Activated CD4-positive, alpha-beta T cell treated with anti-CD3 and anti-CD28 coated beads, Interleukin-2, amount 50 U/mL, for 4 hours (primary cell): Measurements from ENCODE around the gene ANKRD26.
"Not testable (repeated sequence)": the region's sequence is repeated elsewhere in the genome, so short reads cannot be mapped to it uniquely, and the experiment has no call there.

Experiments
- DNase-seq, 2 experiments: peaks; one replicate each; pipeline ENCODE4 v3.0.0-alpha.2; 2020

ANKRD26 gene

DNA sequence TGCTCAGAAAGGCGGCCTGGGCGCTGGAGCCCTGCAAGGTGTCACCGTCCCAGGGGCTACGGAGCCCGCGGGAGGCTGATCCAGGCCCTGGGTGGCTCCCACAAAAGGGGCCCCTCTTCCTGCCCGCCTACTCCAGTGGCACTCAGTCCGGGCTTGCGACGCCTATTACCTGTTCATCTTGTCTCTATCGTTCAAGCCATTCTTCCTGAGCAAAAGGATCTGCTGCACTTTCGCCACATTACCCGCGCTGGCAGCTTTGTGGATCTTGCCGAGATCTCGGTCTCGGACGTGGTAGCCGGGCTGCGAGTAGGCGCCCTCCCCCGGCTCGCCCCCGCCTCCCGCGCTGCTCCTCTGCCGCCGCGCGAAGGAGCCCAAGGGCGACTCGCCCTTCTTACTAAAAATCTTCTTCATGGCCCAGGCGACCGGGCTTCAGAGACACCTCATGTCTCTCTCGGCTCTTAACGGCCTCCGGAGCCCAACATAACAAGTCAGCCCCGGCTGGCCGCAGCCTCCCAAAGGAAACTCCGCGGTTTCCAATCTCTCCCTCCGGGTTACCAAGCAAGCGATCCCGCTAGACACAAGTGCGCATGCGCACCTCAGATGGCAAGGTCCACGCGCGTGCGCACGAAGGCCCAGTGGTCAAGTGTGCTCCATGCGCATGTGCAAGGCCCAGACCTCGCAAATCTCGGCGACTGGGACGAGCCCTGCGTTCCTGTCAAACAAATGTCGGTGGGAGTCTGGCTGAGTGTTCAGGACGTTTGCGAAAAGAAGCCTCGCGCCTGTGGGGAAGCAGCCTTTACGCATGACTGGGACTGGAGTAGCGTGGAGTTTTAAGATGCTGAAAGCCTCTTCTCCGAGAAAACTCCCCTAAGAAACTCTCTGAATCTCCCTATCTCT lies at the start of gene ANKRD26:
Gene ANKRD26, minus strand, starts transcription at position 579 of the 897 bp plus-strand sequence. Its CDS starts 168 bp downstream, at position 411.
- peak; percentile 93 to 94 for DNase-seq

DNA sequence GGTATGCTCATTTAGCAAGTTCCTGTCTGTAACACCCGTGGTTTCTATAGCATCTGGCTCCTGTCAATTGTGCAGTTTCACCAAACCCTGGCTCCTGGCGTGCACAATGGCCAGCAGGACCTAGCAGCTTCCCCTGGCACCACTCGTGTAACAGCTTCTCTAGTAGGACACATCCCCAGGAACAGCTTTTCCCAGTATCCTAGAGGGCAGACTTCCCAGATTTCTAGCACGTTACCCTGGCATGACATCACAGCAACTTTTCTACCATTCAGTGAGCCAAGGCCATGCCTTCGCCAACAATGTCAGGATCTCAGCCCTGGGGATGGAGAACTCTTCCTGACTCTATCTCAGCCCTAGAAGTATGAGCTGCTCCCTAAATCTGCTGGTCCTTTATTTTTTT lies 47.4 kb upstream of the ANKRD26 start:
- no peak for DNase-seq

DNA sequence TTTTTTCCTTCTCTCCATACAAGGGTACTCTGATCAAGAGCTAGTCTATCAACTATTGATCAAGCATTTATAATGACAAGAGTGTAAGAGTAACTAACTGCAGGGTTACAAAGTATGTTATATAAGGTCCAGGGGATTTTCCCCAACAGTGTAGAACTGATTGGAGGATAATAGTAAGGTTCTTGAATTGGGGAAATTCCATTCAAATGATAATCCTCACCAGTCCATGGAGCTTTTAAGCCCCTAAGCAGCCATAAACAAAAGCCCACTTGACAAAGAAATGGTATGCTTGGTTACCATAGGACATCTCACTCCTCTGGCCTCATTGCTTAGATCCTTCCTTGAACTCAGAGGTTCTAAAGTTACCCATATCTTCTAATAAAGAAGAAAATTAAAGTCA lies 45.6 kb upstream of the ANKRD26 start:
- no peak for DNase-seq

DNA sequence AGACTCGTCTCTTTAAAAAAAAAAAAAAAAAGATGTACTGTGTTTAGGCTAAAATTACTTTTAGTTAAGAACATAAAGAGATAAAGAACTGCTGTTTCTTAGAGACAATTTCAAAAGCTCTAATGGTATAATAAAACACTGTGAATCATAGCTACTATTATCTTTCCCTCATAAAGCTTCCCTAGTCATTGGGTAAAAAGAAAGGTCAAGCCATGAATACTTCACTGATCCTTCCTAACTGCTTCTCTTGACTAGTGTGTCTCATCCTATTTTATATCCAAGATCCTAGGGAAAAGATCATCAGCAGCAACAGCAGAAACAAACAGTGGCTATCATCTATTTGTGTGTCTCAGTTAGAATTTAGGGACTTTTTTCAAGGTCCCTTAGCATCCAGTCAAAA lies 43.4 kb upstream of the ANKRD26 start:
- no peak for DNase-seq

DNA sequence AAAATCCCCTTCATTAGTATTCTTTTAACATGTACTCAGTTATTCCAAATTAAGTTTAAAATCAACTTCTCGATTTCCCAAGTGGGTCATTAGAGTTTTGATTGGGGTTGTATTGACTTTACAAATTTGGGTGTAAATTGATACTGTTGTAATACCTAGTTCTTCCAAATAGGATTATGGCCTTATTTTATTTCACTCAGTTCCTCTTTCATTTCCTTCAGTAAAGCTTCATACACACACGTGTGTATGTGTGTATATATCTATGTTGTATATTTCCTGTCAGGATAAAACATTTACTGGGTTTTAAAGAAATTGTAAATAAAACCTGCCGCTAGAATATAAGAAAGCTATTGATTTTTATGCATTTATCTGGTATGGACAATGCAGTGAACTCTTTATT lies 38.0 kb upstream of the ANKRD26 start:
- DNase-seq, result no peak

DNA sequence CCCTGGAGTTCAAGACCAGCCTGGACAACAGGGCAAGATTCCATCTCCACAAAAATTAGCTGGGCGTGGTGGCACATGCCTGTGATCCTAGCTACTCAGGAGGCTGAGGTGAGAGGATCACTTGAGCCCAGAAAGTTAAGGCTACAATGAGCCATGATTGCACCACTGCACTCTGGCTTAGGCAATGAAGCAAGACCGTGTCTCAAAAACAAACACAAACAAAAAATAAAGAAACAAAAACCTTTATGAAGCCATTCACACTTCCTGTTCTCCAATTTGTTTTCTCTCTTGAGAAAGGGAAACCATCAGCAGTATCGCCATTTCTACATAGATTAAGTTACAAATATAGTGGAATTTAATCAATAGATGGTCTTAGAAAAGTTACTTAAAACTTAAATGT lies 34.1 kb upstream of the ANKRD26 start:
- DNase-seq, result no peak

DNA sequence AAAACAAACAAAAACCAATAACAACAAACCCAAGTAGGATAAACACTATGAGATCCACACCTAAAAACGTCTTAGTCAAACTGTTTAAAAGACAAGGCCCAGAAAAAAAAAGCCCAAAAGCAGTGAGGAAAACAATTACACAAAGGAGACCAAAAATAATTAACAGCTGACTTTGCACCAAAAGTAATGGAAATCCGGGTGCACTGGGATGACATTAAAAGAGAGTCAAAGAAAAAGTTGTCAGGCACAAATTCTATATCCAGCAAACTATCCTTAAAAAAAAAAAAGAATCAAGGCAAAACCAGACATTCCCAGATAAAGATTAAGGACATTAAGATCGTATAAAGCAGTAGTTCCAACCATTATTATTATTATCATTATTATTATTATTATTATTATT lies 7.9 kb upstream of the ANKRD26 start:
- DNase-seq, result no peak

DNA sequence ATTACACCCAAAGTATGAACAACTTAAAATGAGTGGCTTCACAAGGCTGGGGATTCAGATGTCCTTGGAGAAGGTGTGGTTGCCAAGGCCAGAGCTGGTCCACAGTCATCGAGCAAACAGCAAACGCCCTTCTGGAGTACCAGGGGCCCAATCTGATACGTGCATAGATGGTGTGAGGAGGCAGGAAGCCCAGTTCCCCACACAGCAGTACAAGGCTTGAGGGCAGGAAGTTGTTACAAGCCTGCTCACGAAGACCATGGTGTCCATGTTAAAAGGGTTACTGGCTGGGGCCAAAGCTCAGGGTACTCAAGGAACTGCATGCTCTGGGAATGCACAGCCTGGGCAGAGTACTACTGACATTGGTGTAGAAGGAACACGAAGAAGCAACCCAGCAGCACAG lies 4.6 kb upstream of the ANKRD26 start:
- no peak for DNase-seq

DNA sequence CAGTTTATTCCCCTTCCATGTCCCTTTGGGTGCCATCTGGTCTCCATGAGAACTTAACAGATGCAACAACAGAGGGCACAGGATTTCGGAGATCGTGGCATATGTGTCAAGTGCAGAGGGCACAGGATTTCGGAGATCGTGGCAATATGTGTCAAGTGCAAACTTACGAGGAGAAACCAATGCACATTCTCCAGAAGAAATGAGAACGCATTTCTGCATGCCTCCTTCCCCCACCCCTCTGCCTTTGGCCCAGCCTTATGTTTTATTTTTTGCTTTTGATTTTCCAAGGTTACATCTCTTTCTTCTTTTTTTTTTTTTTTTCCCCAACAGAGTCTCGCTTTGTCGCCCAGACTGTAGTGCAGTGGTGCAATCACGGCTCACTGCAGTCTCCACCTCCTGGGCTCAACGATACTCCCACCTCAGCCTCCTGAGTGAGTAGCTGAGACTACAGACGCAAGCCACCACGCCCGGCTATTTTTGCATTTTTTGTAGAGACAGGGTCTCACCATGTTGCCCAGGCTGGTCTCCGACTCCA lies 586 bp upstream of the ANKRD26 start:
- peak in 1 of 2 experiments; percentile 13 for DNase-seq

DNA sequence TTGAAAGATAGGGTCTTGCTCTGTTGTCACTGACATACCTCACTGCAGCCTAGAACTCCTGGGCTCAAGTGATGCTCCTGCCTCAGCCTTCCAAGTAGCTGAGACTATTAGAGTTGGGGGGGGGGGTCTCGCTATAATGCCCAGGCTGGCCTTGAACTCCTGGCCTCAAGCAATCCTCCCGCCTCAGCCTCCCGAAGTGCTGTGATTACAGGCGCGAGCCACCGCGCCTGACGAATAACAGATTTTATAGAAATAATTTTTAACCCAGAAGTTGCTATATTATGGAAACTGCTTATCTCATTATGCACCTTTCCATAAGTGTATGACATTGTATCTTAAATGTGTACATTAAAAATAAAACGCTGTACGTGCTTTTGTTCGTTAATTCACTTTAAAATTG lies 846 bp downstream of the ANKRD26 start:
- no peak for DNase-seq

DNA sequence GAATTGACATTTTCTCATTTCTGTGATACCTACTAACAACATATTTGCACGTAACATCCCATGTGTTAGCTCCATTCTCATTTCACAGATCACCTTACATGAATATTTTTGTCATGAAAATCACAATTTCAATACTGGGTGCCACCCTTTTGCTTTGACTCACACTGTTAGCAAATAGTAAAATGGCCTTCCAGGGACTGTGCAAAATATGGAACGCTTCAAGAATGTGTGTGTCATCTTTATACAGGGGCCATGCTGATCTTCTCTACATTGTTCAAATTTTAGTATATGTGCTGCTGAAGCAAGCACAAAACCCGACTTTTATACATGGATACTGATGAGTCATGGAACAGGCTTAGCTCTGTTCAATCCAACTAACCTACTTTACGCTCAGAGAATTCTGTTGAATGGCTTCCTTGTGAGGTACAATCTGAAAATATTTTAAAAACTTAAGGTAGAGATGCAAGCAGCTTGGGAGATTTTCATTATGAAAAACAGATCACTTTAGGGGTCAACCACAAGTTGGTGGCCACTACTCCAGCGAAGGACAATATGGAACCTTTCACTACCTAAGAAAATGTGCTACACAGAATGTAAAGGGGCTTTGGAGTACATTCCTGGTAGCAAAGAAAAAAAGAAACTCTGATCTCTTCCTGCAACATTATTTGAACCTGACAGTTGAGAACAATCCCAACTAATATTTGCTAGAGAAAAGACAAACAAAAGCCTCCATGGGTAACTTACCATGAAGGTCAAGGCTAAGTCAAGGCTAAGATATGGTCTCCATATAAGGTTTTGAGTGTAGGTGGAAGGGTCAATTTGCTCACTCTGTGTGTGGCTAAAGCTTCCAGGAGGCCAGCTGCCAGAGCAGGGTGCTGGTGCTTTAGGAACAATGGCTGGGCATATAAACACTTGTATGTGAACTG lies 11.9 kb downstream of the ANKRD26 start:
- no peak for DNase-seq

DNA sequence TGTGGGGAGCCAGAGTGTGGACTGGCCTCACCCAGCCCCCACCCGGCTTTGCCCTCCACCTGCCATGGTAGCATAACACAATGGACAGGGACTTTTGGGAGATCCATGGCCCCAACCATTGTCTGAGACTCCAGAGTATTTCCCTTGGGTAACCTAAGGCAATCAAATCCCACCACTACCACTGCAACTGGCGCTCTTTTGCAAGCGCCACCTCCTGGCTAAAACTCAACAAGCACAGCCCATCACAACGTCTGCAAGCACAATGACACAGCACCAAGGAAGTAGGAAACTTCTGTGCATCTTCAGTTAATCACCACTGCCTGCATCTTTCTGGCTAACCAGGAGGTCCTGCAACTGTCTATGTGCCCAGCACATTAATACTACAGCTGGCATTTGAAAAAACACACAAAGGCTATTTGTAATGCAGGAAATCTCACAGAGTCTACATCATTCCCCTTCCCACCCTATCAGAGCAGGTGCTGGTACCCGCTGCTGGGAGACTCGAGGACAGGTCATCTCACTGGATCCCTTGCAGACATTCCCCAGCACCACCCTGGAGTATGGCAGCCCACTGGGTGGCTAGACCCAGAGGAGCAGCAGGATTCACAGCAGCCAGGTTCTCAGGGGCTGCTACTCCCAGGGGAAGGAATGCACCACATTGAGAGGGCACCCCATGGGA lies 27.7 kb downstream of the ANKRD26 start:
- no peak for DNase-seq

DNA sequence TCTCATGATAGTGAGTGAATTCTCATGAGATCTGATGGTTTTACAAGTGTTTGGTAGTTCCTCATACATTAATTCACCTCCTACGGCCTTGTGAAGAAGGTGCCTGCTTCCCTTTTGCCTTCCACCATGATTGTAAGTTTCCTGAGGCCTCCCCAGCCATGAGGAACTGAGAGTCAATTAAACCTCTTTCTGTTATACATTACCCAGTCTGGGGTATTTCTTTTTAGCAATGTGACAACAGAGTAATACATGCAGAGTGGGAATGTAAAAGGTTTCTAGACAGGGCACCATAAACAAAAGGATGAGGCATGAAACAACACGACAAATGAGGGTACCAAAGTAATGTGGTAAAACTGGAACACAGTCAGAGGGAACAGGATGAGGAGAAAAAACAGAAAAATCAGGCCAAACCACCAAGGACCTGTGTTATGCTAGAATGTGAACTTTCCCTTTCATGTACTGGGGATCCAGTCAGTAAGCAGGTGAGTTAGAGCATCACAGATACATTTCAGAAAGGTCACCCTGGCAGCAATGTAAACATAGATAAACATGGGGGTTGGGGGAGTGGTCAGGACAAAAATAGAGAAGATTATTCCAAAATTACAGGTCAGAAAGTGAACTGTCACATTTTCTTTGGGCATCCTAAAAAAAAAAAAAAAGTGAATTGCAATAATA lies 31.9 kb downstream of the ANKRD26 start:
- DNase-seq, result no peak

DNA sequence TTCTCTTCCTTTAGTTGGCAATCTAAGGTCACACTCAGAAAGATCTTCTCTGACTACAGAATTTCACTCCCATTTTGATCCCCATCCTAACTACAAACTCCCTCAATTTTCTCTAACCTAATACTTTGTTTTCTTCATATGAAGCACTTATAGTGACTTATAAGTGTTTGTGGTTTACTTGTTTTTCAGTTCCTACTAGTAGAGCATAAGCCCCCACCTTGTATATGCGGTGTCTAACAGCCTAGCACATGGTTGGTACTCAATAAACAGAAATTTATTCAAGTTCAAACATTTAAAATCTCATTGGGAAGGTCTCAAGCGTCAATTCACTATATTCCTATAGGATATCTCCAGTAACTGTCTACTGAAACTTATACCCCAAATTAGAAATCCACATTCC lies 35.2 kb downstream of the ANKRD26 start:
- DNase-seq, result no peak

DNA sequence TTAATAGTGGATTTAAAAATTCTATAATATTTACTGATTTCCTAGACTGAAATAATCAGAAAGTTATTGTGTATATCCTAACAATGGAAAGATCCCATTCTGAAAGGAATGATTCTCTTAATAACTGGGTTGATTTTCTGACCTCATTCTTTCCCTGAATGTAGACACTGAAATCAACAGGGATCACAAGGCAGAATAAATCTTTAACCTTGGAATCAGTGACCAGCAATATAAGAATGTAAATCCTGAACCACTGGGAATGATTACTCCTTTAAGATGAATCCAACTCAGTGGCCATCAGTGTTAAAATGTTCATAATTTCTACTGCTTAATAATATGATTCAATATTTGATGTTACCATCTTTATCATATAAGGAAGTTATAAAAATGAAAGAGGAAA lies 47.6 kb downstream of the ANKRD26 start:
- DNase-seq, result no peak

DNA sequence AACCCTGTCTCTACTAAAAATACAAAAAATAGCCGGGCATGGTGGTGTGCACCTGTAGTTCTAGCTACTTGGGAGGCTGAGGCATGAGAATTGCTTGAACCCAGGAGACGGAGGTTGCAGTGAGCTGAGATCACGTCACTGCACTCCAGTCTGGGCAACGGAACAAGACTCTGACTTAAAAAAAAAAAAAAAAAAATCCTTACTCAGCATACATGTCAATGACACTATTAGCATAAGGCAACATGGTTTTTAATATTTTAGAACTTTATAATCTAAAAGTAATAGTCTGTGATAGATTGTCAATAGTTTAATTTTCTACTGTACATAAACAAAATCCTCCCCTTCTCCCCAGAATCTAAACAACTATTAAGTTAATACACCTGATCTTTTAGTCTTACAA lies 55.0 kb downstream of the ANKRD26 start:
- not testable (repeated sequence) for DNase-seq

DNA sequence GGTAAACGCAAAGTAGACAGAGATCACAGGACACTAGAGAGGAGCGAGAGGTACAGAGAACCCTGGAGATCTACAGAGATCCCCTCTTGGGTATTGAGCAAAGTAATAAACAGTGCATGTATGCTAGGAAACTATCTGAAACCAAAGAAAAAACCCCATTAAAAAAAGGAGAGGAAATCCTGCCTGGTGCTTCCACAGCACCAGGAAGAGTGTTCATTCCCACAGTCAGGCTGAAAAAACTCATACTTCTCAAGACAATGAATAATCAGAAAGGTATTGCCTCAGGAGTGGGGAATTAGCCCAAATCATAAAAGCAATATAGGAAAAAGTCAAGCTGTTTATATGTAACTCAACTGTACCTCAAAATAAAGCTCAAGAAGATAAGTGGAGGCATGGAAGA lies 59.1 kb downstream of the ANKRD26 start:
- no peak for DNase-seq

DNA sequence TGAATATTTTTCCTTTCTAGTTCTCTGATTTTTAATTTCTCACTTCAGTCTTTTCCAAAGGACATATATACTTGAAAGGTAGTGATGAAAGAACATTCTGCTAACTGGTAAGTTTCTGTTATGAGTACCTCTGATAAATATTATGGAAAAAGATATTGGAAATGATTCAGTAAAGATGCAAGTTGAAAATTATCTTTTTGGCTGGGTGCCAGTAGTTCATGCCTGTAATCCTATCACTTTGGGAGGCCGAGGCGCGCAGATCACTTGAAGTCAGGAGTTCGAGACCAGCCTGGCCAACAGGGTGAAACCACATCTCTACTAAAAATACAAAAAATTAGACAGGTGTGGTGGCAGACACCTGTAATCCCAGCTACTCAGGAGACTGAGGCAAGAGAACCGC lies 62.1 kb downstream of the ANKRD26 start:
- DNase-seq, result no peak

DNA sequence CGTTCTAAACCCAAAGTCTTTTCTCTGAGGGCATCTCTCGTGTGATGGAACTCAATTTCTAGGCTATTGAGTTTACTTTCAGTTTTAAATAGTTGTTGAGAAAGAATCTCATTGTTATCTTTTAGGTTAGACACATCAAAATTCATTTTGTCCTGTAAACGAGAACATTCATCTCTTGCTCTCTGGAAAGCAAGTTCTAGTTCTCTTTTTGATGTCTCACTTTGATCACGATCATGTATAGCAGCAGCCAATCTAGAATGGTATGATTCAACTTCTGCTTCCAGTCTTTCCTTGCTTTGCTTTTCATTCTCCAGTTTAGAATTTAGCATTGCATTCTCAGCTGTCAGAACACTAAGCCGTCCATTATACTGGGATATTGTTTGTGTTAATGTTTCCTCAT lies 65.1 kb downstream of the ANKRD26 start:
- DNase-seq, result no peak

DNA sequence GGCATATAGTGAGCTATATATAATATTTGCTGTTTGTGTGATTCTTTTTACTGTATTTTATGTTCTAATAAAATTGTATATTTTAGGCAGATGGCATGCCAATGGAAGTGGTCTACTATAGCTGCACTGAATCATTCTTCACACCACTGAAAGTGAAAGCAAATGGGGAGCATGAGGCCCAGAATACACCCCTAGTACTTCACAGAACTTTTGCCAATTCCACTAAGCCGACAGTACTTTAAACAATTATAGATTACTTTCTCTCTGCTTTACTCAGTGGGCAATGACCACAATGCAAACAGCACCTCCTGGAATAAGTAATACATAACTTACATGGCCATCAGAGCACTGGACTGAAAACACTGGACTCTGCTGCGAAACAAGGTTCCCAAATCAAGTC lies 70.2 kb downstream of the ANKRD26 start:
- no peak for DNase-seq

DNA sequence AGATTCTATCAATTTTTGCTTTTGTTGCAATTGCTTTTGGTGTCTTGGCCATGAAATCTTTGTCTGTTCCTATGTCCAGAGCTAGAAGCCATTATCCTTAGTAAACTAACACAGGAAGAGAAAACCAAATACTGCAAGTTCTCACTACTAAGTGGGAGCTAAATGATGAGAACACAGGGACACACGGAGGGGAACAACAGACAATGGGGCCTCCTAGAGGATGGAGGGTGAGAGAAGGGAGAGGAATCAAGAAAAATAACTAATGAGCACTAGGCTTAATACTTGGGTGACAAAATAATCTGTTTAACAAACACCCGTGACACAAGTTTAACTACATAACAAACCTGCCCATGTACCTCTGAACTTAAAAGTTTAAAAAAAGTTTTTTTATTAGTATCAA lies 78.2 kb downstream of the ANKRD26 start:
- DNase-seq, result no peak

DNA sequence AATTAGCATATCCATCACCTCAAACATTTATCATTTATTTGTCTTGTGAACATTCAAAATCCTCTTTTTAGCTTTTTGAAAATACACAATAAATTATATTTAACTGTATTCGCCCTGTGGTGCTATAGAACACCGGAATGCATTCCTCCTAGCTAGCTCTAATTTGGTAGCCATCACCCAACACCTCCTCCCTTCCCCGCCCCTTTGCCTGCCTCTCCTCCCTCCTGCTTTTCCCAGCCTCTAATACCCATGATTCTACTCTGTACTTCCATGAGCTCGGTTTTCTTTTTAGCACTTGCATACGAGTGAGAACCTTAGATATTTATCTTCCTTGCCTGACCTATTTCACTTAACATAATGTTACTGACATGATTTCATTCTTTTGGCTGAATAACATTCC lies 80.1 kb downstream of the ANKRD26 start:
- no peak for DNase-seq
